NAMALWA (cell line): ENCODE data around the gene ETV4.

Experiments
- DNase-seq: peaks from one replicate; pipeline ENCODE4 v3.0.0-alpha.2; 2015; ENCODE audit warnings: low spot score

Gene ETV4

GRCh38 chr17:43546319-43547188, at the start of gene ETV4:
Gene ETV4, minus strand, starts transcription at chr17:43546340. Its CDS starts 723 bp downstream, at chr17:43545617.
- peak; percentile 75 for DNase-seq

- DNase-seq: no peak
These were observed 49.3 kb upstream of the ETV4 start for GRCh38 chr17:43595466-43595865.

- DNase-seq: no peak
These were observed 45.8 kb upstream of the ETV4 start for GRCh38 chr17:43591779-43592562.

- DNase-seq: no peak
These were observed 44.9 kb upstream of the ETV4 start for GRCh38 chr17:43591001-43591400.

- DNase-seq: no peak
These were observed 42.7 kb upstream of the ETV4 start for GRCh38 chr17:43588664-43589435.

GRCh38 chr17:43588121-43588520, 42.0 kb upstream of the ETV4 start:
- no peak for DNase-seq

GRCh38 chr17:43587647-43588046, 41.5 kb upstream of the ETV4 start:
- no peak for DNase-seq

GRCh38 chr17:43584666-43585102, 38.5 kb upstream of the ETV4 start:
- no peak for DNase-seq

- DNase-seq: no peak
These were observed 37.2 kb upstream of the ETV4 start for GRCh38 chr17:43583332-43583731.

GRCh38 chr17:43581613-43582012, 35.5 kb upstream of the ETV4 start:
- no peak for DNase-seq

GRCh38 chr17:43581130-43581529, 35.0 kb upstream of the ETV4 start:
- no peak for DNase-seq

GRCh38 chr17:43579566-43580140, 33.5 kb upstream of the ETV4 start:
- no peak for DNase-seq

- DNase-seq: peak; percentile 64
These were observed 32.8 kb upstream of the ETV4 start for GRCh38 chr17:43578699-43579565.

- no peak for DNase-seq
These were observed 32.2 kb upstream of the ETV4 start for GRCh38 chr17:43578404-43578698.

GRCh38 chr17:43577664-43578403, 31.7 kb upstream of the ETV4 start:
- no peak for DNase-seq

GRCh38 chr17:43576563-43577229, 30.6 kb upstream of the ETV4 start:
- DNase-seq: peak; percentile 83

- DNase-seq: no peak
These were observed 28.9 kb upstream of the ETV4 start for GRCh38 chr17:43574896-43575525.

GRCh38 chr17:43574348-43574747, 28.2 kb upstream of the ETV4 start:
- no peak for DNase-seq

GRCh38 chr17:43573579-43574321, 27.6 kb upstream of the ETV4 start:
- DNase-seq: no peak
